Suppressor macrophage (primary cell): ENCODE results near the gene MYO1E.
A peak's percentile ranks its signal among the peaks of the same experiment; 100 is the strongest.

Experiments used
- DNase-seq, 4 experiments: peaks; one replicate each; pipeline ENCODE4 v3.0.0-alpha.2; 2020 to 2022

MYO1E gene

GRCh38 chr15:59223736-59224135 lies 148.9 kb downstream of the MYO1E start:
- no peak for DNase-seq

DNA sequence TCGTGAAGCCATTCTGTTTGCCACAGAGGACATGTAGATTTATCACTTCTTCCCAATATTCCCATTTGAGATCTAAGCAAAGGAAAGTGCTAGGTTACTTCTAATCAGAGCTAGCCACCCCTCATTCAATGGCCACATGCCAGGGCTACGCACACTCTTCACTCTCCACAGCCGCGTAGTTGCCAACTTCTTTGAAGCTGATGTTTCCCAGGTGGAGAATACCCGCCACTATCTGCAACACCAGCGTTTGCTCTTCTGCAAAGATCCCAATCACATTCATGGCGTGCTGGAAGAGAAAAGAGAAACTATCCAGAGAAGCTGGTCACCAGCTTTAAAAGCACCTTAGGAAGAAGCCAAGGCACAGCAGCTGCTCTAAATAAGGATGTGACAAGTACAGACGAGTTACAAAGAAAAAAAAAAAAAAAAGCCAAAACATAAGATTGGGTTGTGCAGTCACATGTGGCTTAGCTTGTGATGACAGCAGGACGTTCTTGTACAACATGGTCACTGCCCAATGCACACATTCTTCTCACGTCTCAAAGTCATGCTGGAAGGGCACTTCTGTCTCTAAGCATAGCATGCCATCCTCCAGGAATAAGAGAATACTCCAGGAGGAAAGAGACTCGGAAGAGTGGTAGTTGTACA lies 149.6 kb downstream of the MYO1E start:
- no peak for DNase-seq

DNA sequence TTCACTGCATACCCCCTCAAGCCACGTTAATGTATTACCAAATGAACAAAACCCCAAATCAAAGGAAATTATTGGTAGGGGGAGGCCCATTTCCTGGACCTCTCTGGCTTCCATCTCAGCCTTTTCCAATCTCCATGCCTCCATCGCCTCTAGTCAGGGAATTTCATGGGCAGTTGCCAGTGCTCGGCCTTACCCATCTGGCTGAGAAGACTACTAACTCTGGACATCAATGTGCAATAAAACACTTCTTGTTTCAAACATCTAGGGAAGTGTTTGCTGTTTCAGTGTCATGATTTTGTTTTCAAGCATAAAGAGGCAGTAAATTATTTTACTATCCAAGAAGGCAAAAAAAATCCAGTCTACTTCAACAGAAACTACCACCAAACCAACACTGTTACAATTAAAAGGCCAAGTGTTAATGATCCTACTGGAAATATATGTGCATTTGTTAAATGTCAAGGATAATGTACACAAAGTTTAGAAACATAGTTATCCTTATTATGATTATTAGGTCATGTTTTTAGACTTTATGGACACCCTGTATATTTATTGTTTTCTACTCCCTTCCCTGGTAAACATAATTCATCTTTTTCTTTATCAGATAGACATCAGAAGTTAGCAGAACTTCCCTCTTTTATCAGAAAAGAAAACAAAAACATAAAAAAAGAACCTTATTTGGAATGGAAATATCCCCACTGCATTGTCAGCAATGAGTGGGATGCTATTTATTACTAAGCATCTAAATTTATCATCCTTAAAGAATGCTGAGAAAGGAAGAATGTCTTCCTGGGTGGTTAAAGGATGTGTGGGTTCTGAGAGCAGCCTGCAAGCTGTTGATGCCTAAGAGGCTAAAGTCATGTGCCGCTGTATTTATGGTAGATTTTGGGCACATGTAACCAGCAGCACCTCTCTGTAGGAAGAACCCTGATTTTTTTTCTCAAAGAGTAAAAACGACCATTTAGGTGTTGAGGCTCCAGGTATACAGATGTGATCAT lies 150.9 kb downstream of the MYO1E start:
- peak; percentile 61 to 90 (median 81) for DNase-seq

GRCh38 chr15:59218710-59219109 lies 154.0 kb downstream of the MYO1E start:
- DNase-seq = no peak

DNA sequence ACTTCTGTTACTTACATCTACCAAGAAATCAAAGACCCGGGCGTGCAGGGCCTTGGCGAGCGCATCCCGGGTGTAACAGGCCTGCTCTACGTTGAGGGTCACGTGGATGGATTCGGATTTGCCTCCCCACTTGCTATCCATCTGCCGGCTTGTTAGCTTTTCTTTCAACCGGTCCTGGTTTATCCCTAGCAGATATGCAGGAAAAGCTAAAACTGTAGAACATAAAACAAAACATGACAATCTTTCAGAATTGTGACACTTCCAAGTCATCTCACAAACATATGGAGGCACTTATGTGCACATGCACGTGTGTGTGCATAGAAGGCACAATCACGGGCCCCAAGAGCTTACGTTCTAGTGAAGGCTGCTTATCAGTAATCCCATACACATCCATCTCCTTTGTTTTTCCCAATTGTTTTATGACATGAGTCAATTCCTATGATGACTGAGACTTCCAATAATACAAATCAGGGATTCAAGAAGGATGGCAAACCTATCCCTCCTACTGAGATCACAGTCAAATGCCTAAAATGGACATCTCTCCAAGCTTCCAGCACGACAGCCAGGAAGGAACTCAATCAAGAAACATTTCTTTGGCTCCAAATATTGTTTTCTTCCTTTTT lies 154.7 kb downstream of the MYO1E start:
- no peak for DNase-seq

DNA sequence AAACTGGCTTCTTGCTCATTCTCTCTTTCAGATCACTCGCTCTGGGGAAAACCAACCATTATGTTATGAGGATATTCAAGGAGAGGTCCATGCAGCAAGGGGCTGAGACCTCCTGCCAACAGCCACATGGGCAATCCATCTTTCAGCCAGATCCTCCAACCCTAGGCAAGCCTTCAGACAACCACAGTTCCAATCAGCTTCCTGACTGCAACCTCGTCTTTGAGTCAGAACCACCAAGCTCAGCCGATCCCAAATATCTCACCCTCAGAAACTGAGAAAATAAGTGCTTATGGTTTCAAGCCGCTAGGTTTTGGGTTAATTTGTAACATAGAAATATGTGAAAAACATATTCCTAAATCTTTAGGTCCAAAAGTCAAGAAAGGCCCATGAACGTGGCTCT lies 155.8 kb downstream of the MYO1E start:
- DNase-seq = no peak

DNA sequence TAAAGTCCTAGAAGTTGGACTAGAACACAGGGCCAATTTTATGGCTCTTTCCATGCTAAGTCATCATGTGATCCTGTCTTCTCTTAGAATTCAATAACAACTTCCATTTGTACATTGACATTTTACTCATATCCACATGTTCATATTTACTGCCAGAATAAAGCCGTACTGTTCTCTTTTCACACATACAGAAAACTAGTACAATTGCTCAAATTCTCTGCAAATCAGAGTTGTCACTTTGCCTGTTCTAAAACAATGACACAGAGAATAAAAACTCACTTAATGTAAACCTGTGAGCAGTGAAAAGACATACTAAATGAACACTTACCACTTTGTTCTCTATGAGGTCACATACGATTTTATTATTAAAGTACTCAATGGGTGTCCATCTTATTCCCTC lies 162.5 kb downstream of the MYO1E start:
- DNase-seq = no peak

GRCh38 chr15:59208613-59209249 lies 163.9 kb downstream of the MYO1E start:
- no peak for DNase-seq

DNA sequence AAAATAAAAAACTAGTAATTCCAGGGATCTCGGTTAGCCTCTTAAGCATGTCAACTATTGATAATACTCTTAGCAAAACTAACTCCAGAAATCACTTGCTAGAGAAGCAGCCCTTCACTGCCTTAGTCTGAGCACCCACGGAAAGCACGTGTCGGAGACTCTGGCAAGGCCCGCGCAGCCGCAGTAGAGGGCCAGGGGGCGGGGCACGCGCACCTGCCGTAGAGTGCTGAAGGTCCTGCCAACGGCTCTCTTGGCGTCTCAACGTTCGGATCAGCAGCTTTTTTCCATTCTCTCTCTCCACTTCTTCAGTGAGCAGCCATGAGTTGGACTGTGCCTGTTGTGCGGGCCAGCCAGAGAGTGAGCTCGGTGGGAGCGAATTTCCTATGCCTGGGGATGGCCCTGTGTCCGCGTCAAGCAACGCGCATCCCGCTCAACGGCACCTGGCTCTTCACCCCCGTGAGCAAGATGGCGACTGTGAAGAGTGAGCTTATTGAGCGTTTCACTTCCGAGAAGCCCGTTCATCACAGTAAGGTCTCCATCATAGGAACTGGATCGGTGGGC lies 166.0 kb downstream of the MYO1E start, which contains the start of gene LDHAL6B:
LDHAL6B (plus strand) TSS at position 221 of the 561 bp plus-strand sequence; CDS start at position 319, 98 bp downstream.
- DNase-seq = no peak

- no peak for DNase-seq
These were observed 166.6 kb downstream of the MYO1E start for GRCh38 chr15:59205839-59206622.

DNA sequence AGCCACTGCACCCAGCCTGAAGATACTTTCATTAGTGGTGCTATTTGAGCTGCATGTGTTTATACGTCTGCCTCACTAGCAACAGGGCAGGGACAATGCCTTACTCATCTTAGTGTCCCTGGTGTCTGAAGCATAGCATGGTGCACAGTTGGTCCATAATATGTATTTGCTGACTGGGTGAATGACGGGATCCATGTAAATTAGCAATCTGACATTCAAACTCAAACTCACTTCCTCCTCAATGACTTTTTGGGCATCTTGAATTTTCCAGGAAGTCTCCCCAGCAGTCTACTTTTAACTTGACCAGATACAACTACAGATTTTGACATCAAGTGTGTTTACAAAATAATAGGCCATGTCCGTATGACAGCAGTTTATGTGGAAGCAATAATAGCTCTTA lies 169.0 kb downstream of the MYO1E start:
- peak; percentile 36 to 73 (median 50) for DNase-seq

GRCh38 chr15:59203008-59203407 lies 169.7 kb downstream of the MYO1E start:
- DNase-seq = no peak

GRCh38 chr15:59200560-59200959 lies 172.1 kb downstream of the MYO1E start:
- no peak for DNase-seq

- peak in 2 of 4 experiments; percentile 24 to 41 for DNase-seq
These were observed 172.8 kb downstream of the MYO1E start for GRCh38 chr15:59199626-59200465.

DNA sequence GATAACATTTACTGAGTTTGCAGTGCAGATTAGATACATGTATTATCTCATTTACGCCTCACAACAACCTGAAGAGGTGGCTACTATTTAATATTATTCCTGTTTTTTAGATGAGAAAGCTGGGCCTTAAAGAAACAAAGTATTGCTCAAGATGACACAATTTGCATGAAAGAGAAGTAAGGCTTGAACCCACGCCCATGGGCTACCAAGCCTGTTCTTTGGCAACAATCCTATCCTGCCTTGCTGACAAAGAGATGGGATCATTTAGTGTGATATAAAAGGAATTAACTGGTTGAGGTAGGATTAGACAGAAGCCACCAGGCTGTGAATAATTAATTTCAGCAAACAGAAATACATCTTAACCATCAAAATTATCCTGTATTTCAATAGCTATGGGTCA lies 175.2 kb downstream of the MYO1E start:
- DNase-seq = peak; percentile 50 to 82 (median 75)

DNA sequence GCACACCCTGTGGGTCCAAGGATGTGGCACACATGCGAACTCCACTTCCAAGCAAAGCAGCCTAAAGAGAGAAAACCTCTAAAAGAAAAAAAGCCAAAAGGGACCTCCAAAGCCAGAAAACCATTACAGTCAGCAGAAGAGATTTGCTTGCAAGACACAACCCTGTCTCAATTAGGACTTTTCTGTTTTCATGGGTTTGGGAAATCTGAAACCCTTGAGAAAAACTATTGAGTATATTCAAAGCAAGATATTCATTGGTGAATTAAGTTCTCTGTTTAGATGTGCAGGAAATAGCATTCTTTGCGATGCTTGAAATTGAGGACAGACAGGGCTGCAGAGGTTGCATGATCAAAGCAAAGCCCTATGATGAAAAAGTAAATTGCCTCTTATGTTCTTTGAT lies 176.3 kb downstream of the MYO1E start:
- DNase-seq = no peak

DNA sequence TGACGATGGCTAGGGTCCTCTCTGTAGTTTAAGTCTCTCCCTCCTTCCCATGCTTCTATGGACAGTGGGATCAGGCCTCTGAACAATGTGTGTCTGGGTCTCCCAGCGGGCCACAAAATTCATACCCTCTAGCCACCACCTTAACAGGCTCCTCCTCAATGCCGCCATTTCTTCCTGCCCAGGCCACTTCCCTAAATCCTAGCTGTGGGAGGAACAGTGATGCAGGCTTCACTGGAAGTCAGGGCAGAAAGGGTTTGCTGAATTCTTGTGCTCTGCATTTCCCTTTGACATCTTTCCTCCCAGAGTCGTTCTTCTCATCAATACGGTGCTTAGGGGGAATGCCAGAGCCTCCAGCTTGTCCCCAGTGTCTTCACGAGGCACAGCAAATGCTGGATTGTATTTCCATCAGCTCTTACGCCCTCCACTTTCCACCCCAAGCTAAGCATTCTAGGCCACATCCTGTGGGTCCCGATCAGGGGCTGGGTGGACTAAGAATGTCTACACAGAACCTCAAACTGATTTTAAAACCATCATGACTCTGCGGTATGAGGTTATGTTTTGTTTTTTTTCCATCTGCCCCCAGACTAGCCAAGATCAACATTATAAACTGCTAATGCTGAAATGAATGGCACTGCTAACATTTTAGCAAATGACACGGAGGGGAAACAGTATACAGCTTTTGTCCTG lies 177.9 kb downstream of the MYO1E start:
- peak in 3 of 4 experiments; percentile 31 to 40 (median 37) for DNase-seq

- no peak for DNase-seq
These were observed 180.8 kb downstream of the MYO1E start for GRCh38 chr15:59191855-59192237.

DNA sequence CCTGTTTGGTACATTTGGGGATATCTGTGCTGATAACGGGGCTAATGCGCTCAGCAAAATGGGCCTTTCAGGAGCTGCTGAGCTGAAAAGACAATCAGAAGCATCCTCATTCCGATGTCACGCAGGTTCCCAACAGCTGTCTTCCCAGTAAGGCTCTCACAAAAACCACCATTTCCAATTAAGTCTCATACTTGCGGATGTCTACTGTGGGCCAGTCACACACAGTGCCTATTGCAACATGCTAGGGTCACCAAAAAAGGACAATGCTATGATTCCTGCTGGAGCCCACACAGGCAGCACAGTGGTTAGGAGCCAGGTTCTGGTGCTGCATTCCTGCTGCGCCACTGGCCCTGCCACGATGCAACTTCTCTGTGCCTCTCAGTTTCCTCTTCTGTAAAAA lies 182.4 kb downstream of the MYO1E start:
- DNase-seq = no peak

- no peak for DNase-seq
These were observed 183.4 kb downstream of the MYO1E start for GRCh38 chr15:59189241-59189640.
